Measurements from ENCODE around the gene FFAR2.

Gene FFAR2

DNA sequence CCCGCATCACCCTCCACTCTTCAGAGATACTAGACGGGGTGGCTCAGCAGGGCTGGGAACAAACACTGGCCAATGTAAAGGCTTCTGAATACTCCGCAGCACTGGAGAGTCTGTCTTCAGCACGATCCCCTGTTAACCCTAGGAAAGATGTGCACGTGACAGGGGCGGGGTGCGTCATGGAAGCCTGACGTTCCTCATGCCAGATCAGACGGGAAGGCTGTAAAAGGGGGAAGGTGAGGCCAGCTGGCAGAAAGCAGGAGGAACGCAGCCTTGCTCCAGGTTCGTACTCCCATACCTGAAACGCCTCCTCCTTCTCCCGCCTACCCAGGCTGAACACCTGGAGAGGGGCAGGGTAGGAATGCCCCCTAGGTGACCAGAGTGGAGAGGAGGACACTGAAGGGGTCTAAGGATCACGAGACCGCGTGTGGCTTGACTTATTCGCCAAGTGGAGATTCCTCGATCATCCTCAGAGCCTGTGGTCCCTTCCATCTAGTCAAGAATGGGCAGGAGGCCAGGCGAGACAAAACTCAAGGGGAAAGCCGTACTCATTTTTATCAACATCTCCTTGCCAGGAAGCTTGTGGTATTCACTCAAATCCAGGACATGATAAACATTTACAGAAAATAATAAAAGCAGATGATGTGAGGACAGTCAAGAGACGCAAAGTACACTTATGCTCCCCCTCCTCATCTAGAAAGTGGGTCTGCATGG, 18.2 kb upstream of the FFAR2 start:
- H3K4me2 ChIP-seq = no peak overlapping the region
- H3K27ac ChIP-seq = no peak overlapping the region
- H3K27me3 ChIP-seq (ENCODE audit: insufficient read depth, low read depth) = peaks cover 36% of the 10 kb centered on the region; the same call in 1 of the 2 replicates
- H3K9ac ChIP-seq = no peak overlapping the region
- no peaks in the 10 kb centered on the region for H4K20me1 ChIP-seq (ENCODE audit: insufficient read depth)
- H3K36me3 ChIP-seq (ENCODE audit: insufficient read depth) = no peaks in the 10 kb centered on the region
- H2AFZ ChIP-seq (ENCODE audit: low read depth) = no peak overlapping the region; the same call in 1 of the 2 replicates
- TF ChIP-seq, protein P1, sequence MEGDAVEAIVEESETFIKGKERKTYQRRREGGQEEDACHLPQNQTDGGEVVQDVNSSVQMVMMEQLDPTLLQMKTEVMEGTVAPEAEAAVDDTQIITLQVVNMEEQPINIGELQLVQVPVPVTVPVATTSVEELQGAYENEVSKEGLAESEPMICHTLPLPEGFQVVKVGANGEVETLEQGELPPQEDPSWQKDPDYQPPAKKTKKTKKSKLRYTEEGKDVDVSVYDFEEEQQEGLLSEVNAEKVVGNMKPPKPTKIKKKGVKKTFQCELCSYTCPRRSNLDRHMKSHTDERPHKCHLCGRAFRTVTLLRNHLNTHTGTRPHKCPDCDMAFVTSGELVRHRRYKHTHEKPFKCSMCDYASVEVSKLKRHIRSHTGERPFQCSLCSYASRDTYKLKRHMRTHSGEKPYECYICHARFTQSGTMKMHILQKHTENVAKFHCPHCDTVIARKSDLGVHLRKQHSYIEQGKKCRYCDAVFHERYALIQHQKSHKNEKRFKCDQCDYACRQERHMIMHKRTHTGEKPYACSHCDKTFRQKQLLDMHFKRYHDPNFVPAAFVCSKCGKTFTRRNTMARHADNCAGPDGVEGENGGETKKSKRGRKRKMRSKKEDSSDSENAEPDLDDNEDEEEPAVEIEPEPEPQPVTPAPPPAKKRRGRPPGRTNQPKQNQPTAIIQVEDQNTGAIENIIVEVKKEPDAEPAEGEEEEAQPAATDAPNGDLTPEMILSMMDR (conservative IDR thresholded peaks at IDR 0.05; ENCODE audit: low read depth, low read length) = no peak
- no peaks in the 10 kb centered on the region for H3K4me1 ChIP-seq (ENCODE audit: low read depth, poor library complexity, severe bottlenecking)
- H3K4me3 ChIP-seq (IDR thresholded peaks at IDR 0.05; ENCODE audit: insufficient read depth, low read depth, low read length) = no peak overlapping the region
- H3K79me2 ChIP-seq (ENCODE audit: insufficient read depth, low read depth) = no peaks in the 10 kb centered on the region

- Histone ChIP-seq H4K20me1 (ENCODE audit: insufficient read depth) (no peaks in the 10 kb centered on the region), H3K27me3 (ENCODE audit: insufficient read depth, low read depth) (peaks cover 34% of the 10 kb centered on the region; the same call in 1 of the 2 replicates), H3K36me3 (ENCODE audit: insufficient read depth) (no peaks in the 10 kb centered on the region), H3K79me2 (ENCODE audit: insufficient read depth, low read depth) (no peaks in the 10 kb centered on the region), H3K4me1 (ENCODE audit: low read depth, poor library complexity, severe bottlenecking) (no peaks in the 10 kb centered on the region), H3K4me2 (no peak overlapping the region), H3K4me3 (IDR thresholded peaks at IDR 0.05; ENCODE audit: insufficient read depth, low read depth, low read length) (no peak overlapping the region), H3K27ac (no peak overlapping the region), H2AFZ (ENCODE audit: low read depth) (no peak overlapping the region), H3K9ac (no peak overlapping the region)
- TF ChIP-seq, protein P1 (conservative IDR thresholded peaks at IDR 0.05; ENCODE audit: low read depth, low read length) = no peak
These were observed 17.5 kb upstream of the FFAR2 start for GRCh38 chr19:35430409-35431144.

DNA sequence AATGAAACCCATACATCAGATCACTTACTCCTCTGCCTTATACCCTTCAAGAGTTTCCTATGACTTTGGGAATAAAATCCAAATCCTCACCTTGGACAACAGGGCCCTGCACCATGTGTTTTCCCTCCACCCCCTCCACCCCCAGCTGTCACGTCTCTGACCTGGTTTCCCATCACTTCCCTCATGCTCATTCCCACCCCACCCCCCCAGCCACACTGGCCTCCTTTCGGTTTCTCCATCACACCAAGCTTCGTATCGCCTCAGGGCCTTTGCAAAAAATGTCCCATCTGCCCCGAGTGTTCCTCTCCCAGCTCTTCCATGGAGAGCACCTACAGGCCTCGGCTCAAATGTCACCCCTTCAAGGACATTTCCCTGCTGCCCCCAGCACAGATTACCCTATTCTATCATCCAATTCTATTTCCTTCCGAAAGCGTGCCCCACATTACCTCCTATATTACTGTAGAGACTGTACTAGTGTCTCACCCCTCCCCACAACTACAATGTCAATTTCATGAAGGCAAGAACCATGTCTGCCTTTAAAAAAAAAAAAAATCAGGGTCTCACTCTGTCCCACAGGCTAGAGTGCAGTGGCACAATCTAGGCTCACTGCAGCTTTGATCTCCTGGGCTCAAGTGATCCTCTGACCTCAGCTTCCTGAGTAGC, 16.8 kb upstream of the FFAR2 start:
- Histone ChIP-seq H3K4me1 (ENCODE audit: low read depth, poor library complexity, severe bottlenecking) (no peaks in the 10 kb centered on the region), H2AFZ (ENCODE audit: low read depth) (no peak overlapping the region), H3K27me3 (ENCODE audit: insufficient read depth, low read depth) (peaks cover 33% of the 10 kb centered on the region; the same call in 1 of the 2 replicates), H3K36me3 (ENCODE audit: insufficient read depth) (no peaks in the 10 kb centered on the region), H3K9ac (no peak overlapping the region), H4K20me1 (ENCODE audit: insufficient read depth) (no peaks in the 10 kb centered on the region), H3K4me3 (IDR thresholded peaks at IDR 0.05; ENCODE audit: insufficient read depth, low read depth, low read length) (no peak overlapping the region), H3K79me2 (ENCODE audit: insufficient read depth, low read depth) (no peaks in the 10 kb centered on the region), H3K4me2 (no peak overlapping the region), H3K27ac (no peak overlapping the region)
- TF ChIP-seq, protein P1 (conservative IDR thresholded peaks at IDR 0.05; ENCODE audit: low read depth, low read length) = no peak

DNA sequence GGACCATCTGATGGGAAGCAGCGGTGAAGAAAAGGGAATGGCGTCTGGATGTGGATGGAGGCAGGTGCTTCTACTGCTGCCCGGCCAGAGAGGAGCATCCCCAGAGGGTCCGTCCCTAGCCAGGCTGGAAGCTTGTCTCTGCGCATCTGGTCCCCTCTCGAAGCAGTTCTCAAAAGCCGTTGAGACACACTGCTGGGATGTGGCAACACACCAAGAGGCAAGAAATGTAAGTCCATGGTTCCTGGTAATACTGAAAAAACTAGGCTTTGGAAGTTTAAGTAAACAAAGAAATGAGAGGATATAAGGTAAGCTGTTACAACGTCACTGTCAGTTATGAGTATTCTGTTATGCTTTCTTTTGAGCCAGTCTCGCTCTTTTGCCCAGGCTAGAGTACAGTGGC, 15.1 kb upstream of the FFAR2 start:
- Histone ChIP-seq H3K27me3 (ENCODE audit: insufficient read depth, low read depth) (peaks cover 42% of the 10 kb centered on the region; the same call in 1 of the 2 replicates), H3K27ac (no peak overlapping the region), H3K79me2 (ENCODE audit: insufficient read depth, low read depth) (no peaks in the 10 kb centered on the region), H2AFZ (ENCODE audit: low read depth) (no peak overlapping the region), H3K4me2 (no peak overlapping the region), H4K20me1 (ENCODE audit: insufficient read depth) (no peaks in the 10 kb centered on the region), H3K9ac (no peak overlapping the region), H3K4me1 (ENCODE audit: low read depth, poor library complexity, severe bottlenecking) (no peaks in the 10 kb centered on the region), H3K36me3 (ENCODE audit: insufficient read depth) (no peaks in the 10 kb centered on the region), H3K4me3 (IDR thresholded peaks at IDR 0.05; ENCODE audit: insufficient read depth, low read depth, low read length) (no peak overlapping the region)
- TF ChIP-seq, protein P1 (conservative IDR thresholded peaks at IDR 0.05; ENCODE audit: low read depth, low read length) = no peak

All from KMS-11 (cell line).